GM10266 (cell line): ENCODE data around the gene MYO5A.
"Not testable (repeated sequence)": the region's sequence is repeated elsewhere in the genome, so short reads cannot be mapped to it uniquely, and the experiment has no call there.

Experiments used
- DNase-seq: peaks from one replicate; pipeline ENCODE4 v3.0.0; 2012; ENCODE audit errors: extremely low spot score
- CTCF ChIP-seq: IDR thresholded peaks from 2 replicates; pipeline ENCODE4 v1.5.1; 2012; ENCODE audit warnings: mild to moderate bottlenecking, low read depth; ENCODE audit not compliant: control insufficient read depth, insufficient read depth; ENCODE audit errors: missing control alignments

The MYO5A gene

GRCh38 chr15:52556524-52557273 lies 28.0 kb upstream of the MYO5A start:
- DNase-seq: no peak
- TF ChIP-seq CTCF: no peak

- no peak for DNase-seq
- no peak for TF ChIP-seq CTCF
Observed at GRCh38 chr15:52552303-52552702, 23.6 kb upstream of the MYO5A start.

GRCh38 chr15:52551762-52552161 lies 23.1 kb upstream of the MYO5A start:
- no peak for TF ChIP-seq CTCF

GRCh38 chr15:52551186-52551585 lies 22.5 kb upstream of the MYO5A start:
- not testable (repeated sequence) for DNase-seq

More at GRCh38 chr15:52551762-52552161, 23.1 kb upstream of the MYO5A start:
- DNase-seq: no peak

GRCh38 chr15:52546031-52546751 lies 17.5 kb upstream of the MYO5A start:
- DNase-seq: no peak
- no peak for TF ChIP-seq CTCF

- no peak for TF ChIP-seq CTCF
- DNase-seq: no peak
Observed at GRCh38 chr15:52540374-52541012, 11.8 kb upstream of the MYO5A start.

GRCh38 chr15:52537459-52537858 lies 8.8 kb upstream of the MYO5A start:
- DNase-seq: no peak

More at GRCh38 chr15:52537459-52537858, 8.8 kb upstream of the MYO5A start:
- no peak for TF ChIP-seq CTCF
